DOHH2 (cell line): ENCODE results near the gene TXNL4B.

ENCODE experiments used
- H3F3A ChIP-seq: fragments of 200-600 bp; sonication (generic), shearing (Covaris generic); 2 replicates; pipeline ENCODE4 v1.6.0; 2016; ENCODE audit warnings: antibody characterized with exemption, mild to moderate bottlenecking; ENCODE audit not compliant: control insufficient read depth, insufficient read depth
- H3K27ac ChIP-seq: fragments of 200-600 bp; sonication (generic); 2 replicates; pipeline ENCODE4 v1.5.1; 2014; ENCODE audit warnings: low read depth, mild to moderate bottlenecking, low read length, moderate library complexity
- H3K27me3 ChIP-seq: fragments of 200-600 bp; sonication (generic); 2 replicates; pipeline ENCODE4 v1.6.1; 2014; ENCODE audit warnings: mild to moderate bottlenecking, low read length, mixed read lengths; ENCODE audit not compliant: control insufficient read depth
- H3K36me3 ChIP-seq: fragments of 200-600 bp; sonication (generic); 2 replicates; pipeline ENCODE4 v1.6.1; 2014; ENCODE audit warnings: mild to moderate bottlenecking, low read length, moderate library complexity, mixed read lengths; ENCODE audit not compliant: control insufficient read depth
- H3K4me1 ChIP-seq: fragments of 200-600 bp; sonication (generic); 2 replicates; pipeline ENCODE4 v1.6.1; 2014; ENCODE audit warnings: mild to moderate bottlenecking, low read length, mixed read lengths; ENCODE audit not compliant: control insufficient read depth
- H3K4me2 ChIP-seq: fragments of 200-600 bp; sonication (generic); 2 replicates; pipeline ENCODE4 v1.6.0; 2014; ENCODE audit warnings: mild to moderate bottlenecking, low read length, moderate library complexity
- H3K4me3 ChIP-seq: fragments of 200-600 bp; sonication (generic); 2 replicates; pipeline ENCODE4 v1.5.1; 2014; ENCODE audit warnings: mild to moderate bottlenecking, low read length, mixed read lengths
- H3K79me2 ChIP-seq: fragments of 200-600 bp; sonication (generic); 2 replicates; pipeline ENCODE4 v1.6.1; 2014; ENCODE audit warnings: mild to moderate bottlenecking, low read length, mixed read lengths; ENCODE audit not compliant: control insufficient read depth
- H3K9me2 ChIP-seq: fragments of 200-600 bp; sonication (generic); replicated peaks from 2 replicates; pipeline ENCODE4 v1.6.1; 2014; ENCODE audit warnings: mild to moderate bottlenecking, low read length, mixed read lengths; ENCODE audit not compliant: control insufficient read depth
- H3K9me3 ChIP-seq: fragments of 200-600 bp; sonication (generic); 2 replicates; pipeline ENCODE4 v1.6.1; 2014; ENCODE audit warnings: antibody characterized with exemption, low read length, mixed read lengths; ENCODE audit not compliant: control insufficient read depth, insufficient read depth
- H4K20me1 ChIP-seq: fragments of 200-600 bp; sonication (generic); 2 replicates; pipeline ENCODE4 v1.6.0; 2014; ENCODE audit warnings: low read depth, mild to moderate bottlenecking, antibody characterized with exemption, low read length, moderate library complexity; ENCODE audit not compliant: control insufficient read depth, insufficient read depth
- EZH2phosphoT487 ChIP-seq: fragments of 200-600 bp; sonication (generic); IDR thresholded peaks from 2 replicates; pipeline ENCODE4 v1.6.1; 2017; ENCODE audit warnings: borderline replicate concordance, mild to moderate bottlenecking, antibody characterized with exemption, low read length, moderate library complexity, mixed read lengths
- TF ChIP-seq, protein P1 (sequence below): fragments of 200-600 bp; sonication (generic); IDR thresholded peaks from one replicate; pipeline ENCODE4 v1.5.1; 2014; ENCODE audit warnings: antibody characterized with exemption, mild to moderate bottlenecking, low read depth, low read length; ENCODE audit not compliant: poor library complexity, severe bottlenecking

Gene TXNL4B

DNA sequence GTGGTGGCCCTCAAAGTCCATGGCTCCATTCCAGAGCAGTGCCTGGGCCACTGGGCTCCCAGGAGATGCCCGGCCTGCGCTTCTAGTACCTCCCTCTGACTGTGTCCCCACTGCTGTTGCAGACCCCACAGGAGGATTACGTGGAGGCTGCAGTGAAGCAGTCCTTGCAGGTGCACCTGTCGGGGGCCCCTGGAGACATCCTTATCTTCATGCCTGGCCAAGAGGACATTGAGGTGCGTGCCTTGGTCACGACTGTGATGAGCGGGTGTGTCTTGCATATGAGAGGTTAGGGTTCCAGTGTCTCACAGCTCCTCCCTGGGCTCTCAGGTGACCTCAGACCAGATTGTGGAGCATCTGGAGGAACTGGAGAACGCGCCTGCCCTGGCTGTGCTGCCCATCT is 11.5 kb upstream of the TXNL4B start:
- no peak overlapping the region for H3K4me2 ChIP-seq
- H4K20me1 ChIP-seq: no peaks in the 10 kb centered on the region
- H3K79me2 ChIP-seq: no peaks in the 10 kb centered on the region
- no peaks in the 10 kb centered on the region for H3K9me2 ChIP-seq
- H3K27me3 ChIP-seq: no peaks in the 10 kb centered on the region
- H3K4me3 ChIP-seq: no peak overlapping the region
- no peak overlapping the region for H3K27ac ChIP-seq
- TF ChIP-seq, protein P1, sequence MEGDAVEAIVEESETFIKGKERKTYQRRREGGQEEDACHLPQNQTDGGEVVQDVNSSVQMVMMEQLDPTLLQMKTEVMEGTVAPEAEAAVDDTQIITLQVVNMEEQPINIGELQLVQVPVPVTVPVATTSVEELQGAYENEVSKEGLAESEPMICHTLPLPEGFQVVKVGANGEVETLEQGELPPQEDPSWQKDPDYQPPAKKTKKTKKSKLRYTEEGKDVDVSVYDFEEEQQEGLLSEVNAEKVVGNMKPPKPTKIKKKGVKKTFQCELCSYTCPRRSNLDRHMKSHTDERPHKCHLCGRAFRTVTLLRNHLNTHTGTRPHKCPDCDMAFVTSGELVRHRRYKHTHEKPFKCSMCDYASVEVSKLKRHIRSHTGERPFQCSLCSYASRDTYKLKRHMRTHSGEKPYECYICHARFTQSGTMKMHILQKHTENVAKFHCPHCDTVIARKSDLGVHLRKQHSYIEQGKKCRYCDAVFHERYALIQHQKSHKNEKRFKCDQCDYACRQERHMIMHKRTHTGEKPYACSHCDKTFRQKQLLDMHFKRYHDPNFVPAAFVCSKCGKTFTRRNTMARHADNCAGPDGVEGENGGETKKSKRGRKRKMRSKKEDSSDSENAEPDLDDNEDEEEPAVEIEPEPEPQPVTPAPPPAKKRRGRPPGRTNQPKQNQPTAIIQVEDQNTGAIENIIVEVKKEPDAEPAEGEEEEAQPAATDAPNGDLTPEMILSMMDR: no peak
- TF ChIP-seq EZH2phosphoT487: no peak
- H3K9me3 ChIP-seq: no peaks in the 10 kb centered on the region
- peaks cover 94% of the 10 kb centered on the region for H3K36me3 ChIP-seq
- no peaks in the 10 kb centered on the region for H3F3A ChIP-seq
- peaks cover 5% of the 10 kb centered on the region for H3K4me1 ChIP-seq

DNA sequence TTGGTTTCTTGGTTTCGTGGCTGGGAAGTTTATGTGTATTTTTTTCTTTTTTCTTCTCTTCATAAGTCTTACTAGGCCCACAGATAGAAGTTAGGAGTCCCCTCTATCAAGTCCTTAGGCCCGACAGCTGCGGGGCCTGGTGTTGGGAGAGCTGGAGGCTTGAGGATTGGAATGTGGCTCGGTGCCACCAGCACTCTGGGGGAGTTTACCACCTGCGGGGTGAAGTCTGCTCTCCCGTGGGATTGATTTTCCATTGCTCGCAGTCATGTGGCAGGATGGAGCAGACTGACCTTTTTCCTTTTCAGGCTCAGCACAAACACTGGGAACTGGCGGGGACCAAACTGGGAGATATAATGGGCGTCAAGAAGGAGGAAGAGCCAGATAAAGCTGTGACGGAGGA is 7.8 kb upstream of the TXNL4B start:
- Histone ChIP-seq H3K79me2 (peaks cover 4% of the 10 kb centered on the region), H3F3A (no peaks in the 10 kb centered on the region), H3K4me2 (no peak overlapping the region), H3K9me3 (no peaks in the 10 kb centered on the region), H4K20me1 (no peaks in the 10 kb centered on the region), H3K9me2 (no peaks in the 10 kb centered on the region), H3K27me3 (no peaks in the 10 kb centered on the region), H3K27ac (no peak overlapping the region), H3K36me3 (peaks cover 99% of the 10 kb centered on the region), H3K4me1 (peaks cover 5% of the 10 kb centered on the region), H3K4me3 (no peak overlapping the region)
- TF ChIP-seq EZH2phosphoT487: no peak
- TF ChIP-seq, protein P1: no peak

DNA sequence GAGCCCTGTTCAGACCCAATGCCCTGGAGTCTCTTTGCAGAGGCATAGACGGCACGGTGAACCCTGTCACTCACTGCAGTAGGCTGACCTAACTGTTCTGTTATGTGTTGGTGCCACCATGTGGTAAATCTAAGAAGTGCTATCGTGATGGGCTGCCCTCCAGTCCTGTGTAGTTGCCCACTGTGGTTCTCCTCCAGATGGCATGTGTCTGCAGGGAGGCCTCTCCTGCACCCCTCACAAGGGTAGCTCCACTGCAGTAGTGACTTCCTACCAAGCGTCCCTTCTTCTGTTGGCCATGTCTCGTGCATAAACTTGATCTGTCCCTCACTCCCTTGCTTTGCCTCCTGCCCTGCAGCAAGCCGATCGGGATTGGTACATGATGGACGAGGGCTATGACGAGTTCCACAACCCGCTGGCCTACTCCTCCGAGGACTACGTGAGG is 6.0 kb upstream of the TXNL4B start:
- peaks cover 84% of the 10 kb centered on the region for H3K36me3 ChIP-seq
- H4K20me1 ChIP-seq: 0 out of 2 replicates have a peak, but pooled peaks cover 4% of the 10 kb centered on the region
- peaks cover 13% of the 10 kb centered on the region for H3K4me1 ChIP-seq
- no peaks in the 10 kb centered on the region for H3F3A ChIP-seq
- TF ChIP-seq, protein P1: peak; percentile 78
- TF ChIP-seq EZH2phosphoT487: no peak
- H3K27me3 ChIP-seq: no peaks in the 10 kb centered on the region
- no peak overlapping the region for H3K4me2 ChIP-seq
- H3K4me3 ChIP-seq: no peak overlapping the region
- peaks cover 22% of the 10 kb centered on the region for H3K79me2 ChIP-seq
- H3K27ac ChIP-seq: no peak overlapping the region
- no peaks in the 10 kb centered on the region for H3K9me2 ChIP-seq
- H3K9me3 ChIP-seq: no peaks in the 10 kb centered on the region

DNA sequence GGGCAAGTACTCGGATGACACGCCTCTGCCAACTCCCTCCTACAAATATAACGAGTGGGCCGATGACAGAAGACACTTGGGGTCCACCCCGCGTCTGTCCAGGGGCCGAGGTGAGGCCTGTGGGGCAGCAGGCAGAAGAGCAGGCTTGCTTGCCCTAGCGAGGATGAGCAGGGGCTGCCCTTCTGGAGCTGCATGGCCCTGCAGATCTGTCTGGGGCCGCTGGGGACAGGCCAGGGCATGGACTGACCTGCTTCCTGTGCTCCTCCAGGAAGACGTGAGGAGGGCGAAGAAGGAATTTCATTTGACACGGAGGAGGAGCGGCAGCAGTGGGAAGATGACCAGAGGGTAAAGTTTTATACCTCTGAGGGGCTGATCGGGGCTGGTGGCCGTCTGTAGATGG is 5.5 kb upstream of the TXNL4B start:
- 0 out of 2 replicates have a peak, but pooled peaks cover 4% of the 10 kb centered on the region for H4K20me1 ChIP-seq
- no peaks in the 10 kb centered on the region for H3F3A ChIP-seq
- peaks cover 79% of the 10 kb centered on the region for H3K36me3 ChIP-seq
- no peak for TF ChIP-seq EZH2phosphoT487
- TF ChIP-seq, protein P1: no peak
- H3K4me1 ChIP-seq: peaks cover 13% of the 10 kb centered on the region
- no peaks in the 10 kb centered on the region for H3K27me3 ChIP-seq
- no peak overlapping the region for H3K27ac ChIP-seq
- H3K9me3 ChIP-seq: no peaks in the 10 kb centered on the region
- no peaks in the 10 kb centered on the region for H3K9me2 ChIP-seq
- H3K79me2 ChIP-seq: peaks cover 27% of the 10 kb centered on the region
- no peak overlapping the region for H3K4me3 ChIP-seq
- no peak overlapping the region for H3K4me2 ChIP-seq
